SK-N-SH (cell line): ENCODE results near the gene UTP4. TPM values are rescaled to one million over a fixed set of nuclear protein-coding genes. Genes with fewer than 3 reads are reported as not detected.
A peak's percentile ranks its signal among the peaks of the same experiment; 100 is the strongest.

Experiments used
- CTCF ChIA-PET: fragments of 300-600, 350-600 bp; formaldehyde crosslinking; extraction: SDS; loops from one replicate; lab custom pipeline; 2021; lab: Yijun Ruan, JAX
- POLR2A ChIA-PET: fragments of 350-600 bp; sonication (Branson Sonifier 250); formaldehyde crosslinking; extraction: SDS; loops from one replicate; lab custom pipeline; 2020; ENCODE audit warnings: antibody characterized with exemption, inconsistent platforms; lab: Yijun Ruan, JAX
- DNase-seq: peaks from one replicate; pipeline ENCODE4 v3.0.0; 2012
- H2AFZ ChIP-seq: fragments of 200-600 bp; sonication (generic); 2 replicates; pipeline ENCODE4 v1.8.1; 2016; ENCODE audit warnings: antibody characterized with exemption, mild to moderate bottlenecking, low read depth
- H3F3A ChIP-seq: fragments of 200-600 bp; sonication (generic); replicated peaks from 2 replicates; pipeline ENCODE3; 2016; ENCODE audit warnings: antibody characterized with exemption, mild to moderate bottlenecking; ENCODE audit not compliant: insufficient read depth
- H3K27ac ChIP-seq, 2 experiments: fragments of 200-500 bp in 1 of 2; fragments of 200-600 bp in 1 of 2; sonication (Bioruptor generic) in 1 of 2; sonication (generic), shearing (Covaris generic) in 1 of 2; 2 replicates each; pipeline versions ENCODE4 v1.5.1 to v1.6.1; 2014 to 2016; ENCODE audit warnings: low read depth in 2 of 2, inconsistent platforms in 1 of 2, low read length in 1 of 2, mild to moderate bottlenecking in 1 of 2, mixed read lengths in 1 of 2
- H3K27me3 ChIP-seq: fragments of 200-600 bp; sonication (generic), shearing (Covaris generic); 2 replicates; pipeline ENCODE4 v1.6.1; 2016; ENCODE audit warnings: mixed run types; ENCODE audit not compliant: insufficient read depth
- H3K36me3 ChIP-seq, 2 experiments: fragments of 200-500 bp in 1 of 2; fragments of 200-600 bp in 1 of 2; sonication (Bioruptor generic) in 1 of 2; sonication (generic) in 1 of 2; replicated peaks in 1 of 2; 2 replicates each; pipeline versions ENCODE3 to v1.5.1; 2014 to 2016; ENCODE audit warnings: low read length in 1 of 2, mild to moderate bottlenecking in 1 of 2; ENCODE audit not compliant: insufficient read depth in 2 of 2, control insufficient read depth in 1 of 2
- H3K4me1 ChIP-seq, 2 experiments: fragments of 200-500 bp in 1 of 2; fragments of 200-600 bp in 1 of 2; sonication (Bioruptor generic) in 1 of 2; sonication (generic), shearing (Covaris generic) in 1 of 2; 2 replicates each; pipeline versions ENCODE4 v1.5.1 to v1.6.1; 2014 to 2016; ENCODE audit warnings: low read depth in 1 of 2, low read length in 1 of 2, mixed run types in 1 of 2; ENCODE audit not compliant: insufficient read depth in 2 of 2, control insufficient read depth in 1 of 2
- H3K4me2 ChIP-seq: fragments of 200-600 bp; sonication (generic), shearing (Covaris generic); 2 replicates; pipeline ENCODE4 v1.6.1; 2017; ENCODE audit warnings: mixed run types
- H3K4me3 ChIP-seq, 2 experiments: fragments of 200-500 bp in 1 of 2; fragments of 200-600 bp in 1 of 2; sonication (Bioruptor generic) in 1 of 2; sonication (generic), shearing (Covaris generic) in 1 of 2; 2 replicates each; pipeline versions ENCODE4 v1.5.1 to v1.8.1; 2014 to 2016; ENCODE audit warnings: low read depth in 2 of 2, inconsistent platforms in 1 of 2, low read length in 1 of 2, mild to moderate bottlenecking in 1 of 2, mixed read lengths in 1 of 2, moderate library complexity in 1 of 2
- H3K79me2 ChIP-seq: fragments of 200-600 bp; sonication (generic); 2 replicates; pipeline ENCODE4 v1.8.1; 2017; ENCODE audit warnings: mild to moderate bottlenecking; ENCODE audit not compliant: insufficient read depth
- H3K9ac ChIP-seq: fragments of 200-600 bp; sonication (generic); 2 replicates; pipeline ENCODE4 v1.6.1; 2017; ENCODE audit warnings: mixed run types
- H3K9me2 ChIP-seq: fragments of 200-600 bp; sonication (generic); 2 replicates; pipeline ENCODE4 v1.6.1; 2017; ENCODE audit warnings: mixed run types
- H3K9me3 ChIP-seq: fragments of 200-600 bp; sonication (generic); 2 replicates; pipeline ENCODE4 v1.6.1; 2017; ENCODE audit warnings: mixed run types, mild to moderate bottlenecking, moderate library complexity
- H4K20me1 ChIP-seq: fragments of 200-600 bp; sonication (generic); 2 replicates; pipeline ENCODE4 v1.6.1; 2017; ENCODE audit warnings: mild to moderate bottlenecking, mixed run types; ENCODE audit not compliant: insufficient read depth
- EZH2phosphoT487 ChIP-seq: fragments of 200-600 bp; sonication (generic); IDR thresholded peaks from 2 replicates; pipeline ENCODE4 v1.6.1; 2017; ENCODE audit warnings: low read depth, mixed run types, mild to moderate bottlenecking, antibody characterized with exemption, moderate library complexity, borderline replicate concordance
- FOXJ3 ChIP-seq: sonication (generic); formaldehyde crosslinking; IDR thresholded peaks from 2 replicates; pipeline ENCODE4 v1.5.1; 2020; ENCODE audit warnings: mild to moderate bottlenecking, missing genetic modification reagents
- FOXM1 ChIP-seq: IDR thresholded peaks from 2 replicates; pipeline ENCODE4 v1.4.0; 2012; ENCODE audit warnings: low read depth, mild to moderate bottlenecking
- JUND ChIP-seq: IDR thresholded peaks from 2 replicates; pipeline ENCODE4 v1.4.0; 2012
- MAX ChIP-seq: IDR thresholded peaks from 2 replicates; pipeline ENCODE4 v1.4.0; 2012; ENCODE audit warnings: low read depth
- MEF2A ChIP-seq: IDR thresholded peaks from 2 replicates; pipeline ENCODE4 v1.4.0; 2012; ENCODE audit warnings: low read depth, borderline replicate concordance
- RAD21 ChIP-seq: IDR thresholded peaks from 2 replicates; pipeline ENCODE4 v1.6.1; 2012; ENCODE audit warnings: mild to moderate bottlenecking, low read length
- RFX5 ChIP-seq: IDR thresholded peaks from 2 replicates; pipeline ENCODE4 v1.6.1; 2012; ENCODE audit warnings: mild to moderate bottlenecking, improper control_type of control experiment, low read length
- RXRA ChIP-seq: IDR thresholded peaks from 2 replicates; pipeline ENCODE4 v1.4.0; 2012; ENCODE audit warnings: low read depth, mild to moderate bottlenecking, borderline replicate concordance
- SIN3A ChIP-seq: IDR thresholded peaks from 2 replicates; pipeline ENCODE4 v1.6.1; 2012; ENCODE audit warnings: low read depth, mild to moderate bottlenecking, low read length, moderate library complexity, borderline replicate concordance
- WGBS: methylation state at CpG from one replicate; pipeline ENCODE4 v1.1.6; 2017; ENCODE audit warnings: low lambda C conversion rate; 5-methylcytosine and 5-hydroxymethylcytosine counted together
- polyA plus RNA-seq, 3 experiments: library from polyadenylated mRNA; depleted of rRNA; stranded (reverse); fragments of >200 nt; gene quantifications; 2 replicates each; pipeline ENCODE4 v1.2.3, GENCODE V29; 2012
- TF ChIP-seq, protein P1 (sequence below): IDR thresholded peaks from 2 replicates; pipeline ENCODE4 v1.4.0; 2012; ENCODE audit warnings: low read depth, borderline replicate concordance
- TF ChIP-seq, protein P2 (sequence below): IDR thresholded peaks from 2 replicates; pipeline ENCODE4 v1.4.0; 2012; ENCODE audit warnings: low read depth, borderline replicate concordance

UTP4 gene
- polyA plus RNA-seq, 1 of the 3 experiments (the other 2 are of a cell fraction), result 66.5 TPM

- no peak for TF ChIP-seq MAX
- TF ChIP-seq SIN3A, result no peak
These were observed 17.9 kb downstream of the UTP4 start (continued) for GRCh38 chr16:69150146-69150865.

DNA sequence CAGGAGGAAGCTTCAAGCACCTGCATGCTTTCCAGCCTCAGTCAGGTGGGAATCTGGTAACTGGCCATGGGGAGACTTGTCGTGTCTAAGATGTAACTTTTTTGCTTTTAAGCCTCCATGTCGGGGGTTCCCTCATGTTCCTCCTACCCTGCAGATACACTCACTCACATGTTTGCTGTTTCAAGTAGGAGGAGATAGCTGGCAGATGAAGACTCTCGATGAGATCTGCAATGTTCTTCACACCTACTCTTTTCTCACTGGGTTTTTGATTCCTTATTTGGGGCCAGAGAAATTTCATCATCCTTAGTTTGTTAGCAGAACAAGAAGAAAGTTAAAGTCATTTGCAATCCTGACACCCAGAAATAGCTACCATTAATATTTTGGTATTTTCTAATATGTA lies 24.7 kb downstream of the UTP4 start:
- Histone ChIP-seq H3K27ac (no peak overlapping the region), H3K27me3 (no peaks in the 10 kb centered on the region), H3K4me3 (no peak overlapping the region), H4K20me1 (no peaks in the 10 kb centered on the region), H3K9me3 (no peaks in the 10 kb centered on the region), H2AFZ (no peak overlapping the region), H3K36me3 (peaks cover 59 to 82% of the 10 kb centered on the region in 2 experiments), H3K9ac (no peak overlapping the region), H3F3A (peaks cover 8% of the 10 kb centered on the region), H3K9me2 (no peaks in the 10 kb centered on the region), H3K4me1 (no peaks in the 10 kb centered on the region), H3K79me2 (no peaks in the 10 kb centered on the region; the same call in 1 of the 2 replicates), H3K4me2 (no peak overlapping the region)
- TF ChIP-seq RXRA (no peak), FOXM1 (no peak)
- POLR2A ChIA-PET, result interaction anchor here (0.7 kb wide), 1 partner anchor 9 kb away, joined by 3 read pairs; no protein-coding TSS in a partner anchor
- no peak for DNase-seq
- WGBS, result 95% methylated on average over 3 of the region's 3 CpGs
- CTCF ChIA-PET, result interaction anchor here (0.7 to 1.3 kb wide), 5 partner anchors 22 to 132 kb away, joined by 3 to 5 read pairs (median 4); no protein-coding TSS in a partner anchor

DNA sequence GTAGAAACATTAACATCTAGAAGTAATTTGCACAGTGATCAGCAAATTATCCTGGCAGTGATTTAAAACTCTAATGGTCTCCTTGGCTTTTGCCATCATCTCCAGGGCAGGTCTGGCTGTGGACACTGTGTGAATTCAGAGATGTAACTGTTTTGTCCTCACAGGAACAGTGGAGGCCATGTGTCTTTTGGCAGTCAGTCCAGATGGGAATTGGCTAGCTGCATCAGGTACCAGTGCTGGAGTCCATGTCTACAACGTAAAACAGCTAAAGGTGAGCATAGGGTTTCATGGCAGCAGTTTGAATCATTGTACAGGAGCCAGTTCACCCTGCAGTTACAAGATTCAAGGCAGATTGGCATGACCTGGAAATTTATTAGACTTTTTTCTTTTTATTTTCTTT lies 27.7 kb downstream of the UTP4 start:
- no peak overlapping the region for H3K4me3 ChIP-seq
- H3K36me3 ChIP-seq, result peaks cover 52 to 71% of the 10 kb centered on the region in 2 experiments
- H3K27ac ChIP-seq, result no peak overlapping the region
- H3K9ac ChIP-seq, result no peak overlapping the region
- H3K4me1 ChIP-seq, result no peaks in the 10 kb centered on the region
- H3K79me2 ChIP-seq, result no peaks in the 10 kb centered on the region; the same call in 1 of the 2 replicates
- H3K9me3 ChIP-seq, result no peaks in the 10 kb centered on the region
- no peaks in the 10 kb centered on the region for H4K20me1 ChIP-seq
- 100% methylated on average over 1 of the region's 1 CpG for WGBS
- no peaks in the 10 kb centered on the region for H3K27me3 ChIP-seq
- no peaks in the 10 kb centered on the region for H3K9me2 ChIP-seq
- POLR2A ChIA-PET, result no interaction called here
- CTCF ChIA-PET, result interaction anchor here (1.4 to 1.7 kb wide), 3 partner anchors 10 to 127 kb away, joined by 3 to 5 read pairs (median 4); no protein-coding TSS in a partner anchor
- H3F3A ChIP-seq, result peaks cover 6% of the 10 kb centered on the region
- no peak overlapping the region for H2AFZ ChIP-seq
- DNase-seq, result no peak
- TF ChIP-seq FOXM1 (no peak), JUND (no peak)
- TF ChIP-seq, protein P1, sequence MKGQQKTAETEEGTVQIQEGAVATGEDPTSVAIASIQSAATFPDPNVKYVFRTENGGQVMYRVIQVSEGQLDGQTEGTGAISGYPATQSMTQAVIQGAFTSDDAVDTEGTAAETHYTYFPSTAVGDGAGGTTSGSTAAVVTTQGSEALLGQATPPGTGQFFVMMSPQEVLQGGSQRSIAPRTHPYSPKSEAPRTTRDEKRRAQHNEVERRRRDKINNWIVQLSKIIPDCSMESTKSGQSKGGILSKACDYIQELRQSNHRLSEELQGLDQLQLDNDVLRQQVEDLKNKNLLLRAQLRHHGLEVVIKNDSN, result no peak
- no peak overlapping the region for H3K4me2 ChIP-seq

- WGBS, result 94% methylated on average over 6 of the region's 6 CpGs
- Histone ChIP-seq H3K9me3 (no peaks in the 10 kb centered on the region), H3K4me1 (peaks cover 2 to 21% of the 10 kb centered on the region in 2 experiments; a peak in 3 of 4 replicates), H3K79me2 (no peaks in the 10 kb centered on the region), H3K4me2 (peak overlapping the region; percentile 77), H4K20me1 (peaks cover 11% of the 10 kb centered on the region; the same call in 1 of the 2 replicates), H3K36me3 (peaks cover 48 to 62% of the 10 kb centered on the region in 2 experiments), H3K9me2 (no peaks in the 10 kb centered on the region), H3K9ac (no peak overlapping the region), H3K4me3 (no peak overlapping the region), H3F3A (peaks cover 33% of the 10 kb centered on the region), H3K27me3 (no peaks in the 10 kb centered on the region), H2AFZ (no peak overlapping the region), H3K27ac (peak overlapping the region in 1 of 2 experiments; percentile 73; a peak in 2 of 4 replicates)
- ChIA-PET CTCF (interaction anchor here (0.7 to 2.6 kb wide), 4 partner anchors 12 to 121 kb away, joined by 3 to 13 read pairs (median 6); no protein-coding TSS in a partner anchor), POLR2A (no interaction called here)
- DNase-seq, result no peak
- TF ChIP-seq JUND (no peak), FOXJ3 (CRISPR knock-in tag) (no peak), RFX5 (no peak), RXRA (no peak), MEF2A (no peak), EZH2phosphoT487 (no peak), RAD21 (no peak)
- TF ChIP-seq, protein P2, sequence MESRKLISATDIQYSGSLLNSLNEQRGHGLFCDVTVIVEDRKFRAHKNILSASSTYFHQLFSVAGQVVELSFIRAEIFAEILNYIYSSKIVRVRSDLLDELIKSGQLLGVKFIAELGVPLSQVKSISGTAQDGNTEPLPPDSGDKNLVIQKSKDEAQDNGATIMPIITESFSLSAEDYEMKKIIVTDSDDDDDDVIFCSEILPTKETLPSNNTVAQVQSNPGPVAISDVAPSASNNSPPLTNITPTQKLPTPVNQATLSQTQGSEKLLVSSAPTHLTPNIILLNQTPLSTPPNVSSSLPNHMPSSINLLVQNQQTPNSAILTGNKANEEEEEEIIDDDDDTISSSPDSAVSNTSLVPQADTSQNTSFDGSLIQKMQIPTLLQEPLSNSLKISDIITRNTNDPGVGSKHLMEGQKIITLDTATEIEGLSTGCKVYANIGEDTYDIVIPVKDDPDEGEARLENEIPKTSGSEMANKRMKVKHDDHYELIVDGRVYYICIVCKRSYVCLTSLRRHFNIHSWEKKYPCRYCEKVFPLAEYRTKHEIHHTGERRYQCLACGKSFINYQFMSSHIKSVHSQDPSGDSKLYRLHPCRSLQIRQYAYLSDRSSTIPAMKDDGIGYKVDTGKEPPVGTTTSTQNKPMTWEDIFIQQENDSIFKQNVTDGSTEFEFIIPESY, result no peak
- TF ChIP-seq, protein P1, result no peak
These were observed 33.1 kb downstream of the UTP4 start for GRCh38 chr16:69165584-69165983.
